Lung (tissue), 12 donors: ENCODE measurements around the gene BPIFA3. TPM values are rescaled to one million over a fixed set of nuclear protein-coding genes. Genes with fewer than 3 reads are reported as not detected.

Experiments used
- ATAC-seq: fragments of 200-7000 bp; cut with Tn5 transposase; one replicate; pipeline ENCODE4 v1.9.1; 2020; ENCODE audit warnings: moderate number of reproducible peaks; ENCODE audit not compliant: insufficient read depth, low FRiP score
- DNase-seq, 3 donors: peaks; one replicate each; pipeline ENCODE4 v3.0.0-alpha.2; 2013 to 2017
- H3K27ac ChIP-seq, 2 donors: one replicate each; pipeline ENCODE4 v1.5.1; 2013; ENCODE audit warnings: mild to moderate bottlenecking in 2 of 2, moderate library complexity in 2 of 2, control low read depth in 1 of 2, inconsistent platforms in 1 of 2, low read depth in 1 of 2, low read length in 1 of 2
- H3K27me3 ChIP-seq, 3 donors: one replicate each; pipeline ENCODE4 v1.5.1; 2013; ENCODE audit warnings: low read length in 2 of 3; ENCODE audit not compliant: control insufficient read depth in 3 of 3, insufficient read depth in 3 of 3
- H3K36me3 ChIP-seq, 4 donors: one replicate each; pipeline ENCODE4 v1.5.1; 2013; ENCODE audit warnings: low read length in 4 of 4, mild to moderate bottlenecking in 1 of 4, moderate library complexity in 1 of 4; ENCODE audit not compliant: control insufficient read depth in 4 of 4, insufficient read depth in 4 of 4
- H3K4me1 ChIP-seq, 5 donors: one replicate each; pipeline ENCODE4 v1.5.1; 2013; ENCODE audit warnings: low read length in 5 of 5, mild to moderate bottlenecking in 2 of 5, moderate library complexity in 1 of 5; ENCODE audit not compliant: control insufficient read depth in 5 of 5, insufficient read depth in 5 of 5
- H3K4me3 ChIP-seq: one replicate; pipeline ENCODE4 v1.5.1; 2013; ENCODE audit warnings: mild to moderate bottlenecking, control low read depth, moderate library complexity
- H3K9ac ChIP-seq, 2 donors: one replicate each; pipeline ENCODE4 v1.5.1; 2013; ENCODE audit warnings: low read length in 2 of 2, control low read depth in 1 of 2; ENCODE audit not compliant: insufficient read depth in 1 of 2
- H3K9me3 ChIP-seq, 4 donors: one replicate each; pipeline ENCODE4 v1.5.1; 2013; ENCODE audit warnings: low read length in 3 of 4, mild to moderate bottlenecking in 1 of 4, moderate library complexity in 1 of 4; ENCODE audit not compliant: control insufficient read depth in 4 of 4, insufficient read depth in 3 of 4
- WGBS, 2 donors: extraction: QIAGEN DNeasy Blood & Tissue Kit; methylation state at CpG; one replicate each; pipeline ENCODE4 v1.1.7; 2013; 5-methylcytosine and 5-hydroxymethylcytosine counted together
- polyA plus RNA-seq, 2 donors: library from polyadenylated mRNA; stranded (reverse); fragments of 200-250 nt; gene quantifications; one replicate each; pipeline ENCODE4 v1.2.1, GENCODE V29; 2013
- total RNA-seq, 2 donors: library from RNA; depleted of rRNA in 1 of 2; stranded (reverse); fragments of >200 nt in 1 of 2; gene quantifications; one replicate each; pipeline ENCODE4 v1.2.1, GENCODE V29; 2014 to 2021
- TF ChIP-seq, protein P1 (sequence below): IDR thresholded peaks from 2 replicates; pipeline ENCODE4 v1.5.1; 2012; ENCODE audit warnings: mild to moderate bottlenecking; ENCODE audit errors: control extremely low read depth, extremely low read depth
- donor health status: control.
- donor health status: control.
- donor health status: Bipolar disorder and iron deficiency.
- donor health status: healthy.
- donor health status: DM: yes; HTN: yes; CAD: no.

BPIFA3 gene
- total and polyA plus RNA-seq, 4 donors, result not detected

DNA sequence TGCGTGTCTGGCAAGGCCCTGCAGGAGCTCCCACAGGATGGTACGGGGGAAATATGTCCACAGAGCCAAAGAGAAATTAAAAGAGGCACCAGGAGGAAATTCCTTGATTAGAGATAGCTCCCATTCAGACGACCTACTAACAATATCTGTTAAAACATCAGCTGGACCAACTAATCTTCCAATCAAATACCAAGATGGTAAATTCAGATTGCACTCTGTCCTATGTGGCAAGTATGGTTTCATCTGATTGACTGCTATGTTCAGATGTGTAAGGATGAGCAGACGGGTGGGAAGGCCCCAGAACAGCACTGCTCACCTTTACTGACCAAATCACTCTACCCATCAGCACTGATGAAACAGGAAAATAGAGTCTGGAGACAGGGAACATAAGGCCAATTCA lies 29.7 kb upstream of the BPIFA3 start:
- DNase-seq, result no peak
- WGBS, 2 donors, result 81 to 83% methylated on average over 4 of the region's 4 CpGs
- Histone ChIP-seq H3K36me3 (no peaks in the 10 kb centered on the region), H3K9ac (no peak overlapping the region), H3K4me3 (no peak overlapping the region), H3K9me3 (peaks cover 0 to 5% (median 1%) of the 10 kb centered on the region in 4 donors), H3K27ac (no peak overlapping the region), H3K4me1 (peaks cover 0 to 11% (median 0%) of the 10 kb centered on the region in 5 donors), H3K27me3 (no peaks in the 10 kb centered on the region)
- TF ChIP-seq, protein P1, sequence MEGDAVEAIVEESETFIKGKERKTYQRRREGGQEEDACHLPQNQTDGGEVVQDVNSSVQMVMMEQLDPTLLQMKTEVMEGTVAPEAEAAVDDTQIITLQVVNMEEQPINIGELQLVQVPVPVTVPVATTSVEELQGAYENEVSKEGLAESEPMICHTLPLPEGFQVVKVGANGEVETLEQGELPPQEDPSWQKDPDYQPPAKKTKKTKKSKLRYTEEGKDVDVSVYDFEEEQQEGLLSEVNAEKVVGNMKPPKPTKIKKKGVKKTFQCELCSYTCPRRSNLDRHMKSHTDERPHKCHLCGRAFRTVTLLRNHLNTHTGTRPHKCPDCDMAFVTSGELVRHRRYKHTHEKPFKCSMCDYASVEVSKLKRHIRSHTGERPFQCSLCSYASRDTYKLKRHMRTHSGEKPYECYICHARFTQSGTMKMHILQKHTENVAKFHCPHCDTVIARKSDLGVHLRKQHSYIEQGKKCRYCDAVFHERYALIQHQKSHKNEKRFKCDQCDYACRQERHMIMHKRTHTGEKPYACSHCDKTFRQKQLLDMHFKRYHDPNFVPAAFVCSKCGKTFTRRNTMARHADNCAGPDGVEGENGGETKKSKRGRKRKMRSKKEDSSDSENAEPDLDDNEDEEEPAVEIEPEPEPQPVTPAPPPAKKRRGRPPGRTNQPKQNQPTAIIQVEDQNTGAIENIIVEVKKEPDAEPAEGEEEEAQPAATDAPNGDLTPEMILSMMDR, result no peak
- ATAC-seq, result no peak

DNA sequence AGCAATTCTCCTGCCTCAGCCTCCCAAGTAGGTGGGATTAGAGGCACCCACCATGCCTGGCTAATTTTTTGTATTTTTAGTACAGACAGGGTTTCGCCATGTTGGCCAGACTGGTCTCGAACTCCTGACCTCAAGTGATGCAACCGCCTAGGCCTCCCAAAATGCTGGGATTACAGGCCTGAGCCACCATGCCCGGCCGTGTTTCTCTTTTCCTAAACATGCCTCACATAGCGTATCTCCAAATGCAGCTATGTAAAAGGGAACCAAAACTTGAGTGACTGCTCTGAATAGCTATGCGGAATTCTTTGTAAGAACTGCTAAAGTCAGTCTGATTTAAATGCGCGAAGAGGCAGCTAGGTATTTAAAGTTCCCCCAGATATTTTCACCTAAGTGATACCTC lies 28.7 kb upstream of the BPIFA3 start:
- H3K36me3 ChIP-seq, result no peaks in the 10 kb centered on the region
- ATAC-seq (no peak), DNase-seq (no peak)
- peaks cover 0 to 1% (median 0%) of the 10 kb centered on the region in 4 donors for H3K9me3 ChIP-seq
- 83 to 86% methylated on average over 9 of the region's 9 CpGs for WGBS, 2 donors
- H3K27ac ChIP-seq, result no peak overlapping the region
- H3K4me3 ChIP-seq, result no peak overlapping the region
- no peak overlapping the region for H3K9ac ChIP-seq
- H3K4me1 ChIP-seq, result peaks cover 0 to 13% (median 0%) of the 10 kb centered on the region in 5 donors
- no peaks in the 10 kb centered on the region for H3K27me3 ChIP-seq
- TF ChIP-seq, protein P1, result no peak

DNA sequence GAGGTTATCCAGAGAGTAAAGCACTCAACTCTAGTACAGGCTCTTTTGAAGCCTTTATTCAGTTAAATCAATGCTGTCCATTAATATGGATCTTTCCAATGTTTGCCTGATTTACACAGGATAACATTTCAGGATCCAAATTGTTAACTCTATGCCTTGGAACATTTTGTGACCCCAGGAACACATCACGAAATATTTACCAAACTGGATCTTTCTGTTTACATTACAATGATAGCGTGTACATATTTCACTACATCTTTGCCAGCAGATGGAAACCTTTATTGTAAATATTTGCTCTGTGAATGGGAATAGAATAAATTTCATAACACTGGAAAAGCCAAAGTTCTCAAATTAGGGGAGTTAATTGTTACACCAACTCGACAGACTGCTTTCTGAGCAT lies 25.7 kb upstream of the BPIFA3 start:
- H3K4me1 ChIP-seq, result peaks cover 0 to 13% (median 0%) of the 10 kb centered on the region in 5 donors
- no peak overlapping the region for H3K9ac ChIP-seq
- H3K4me3 ChIP-seq, result no peak overlapping the region
- WGBS, 2 donors, result 26 to 59% methylated on average over 3 of the region's 3 CpGs
- no peak overlapping the region for H3K27ac ChIP-seq
- ATAC-seq (no peak), DNase-seq (peak in 2 of 3 donors; percentile 11 to 40)
- TF ChIP-seq, protein P1, result no peak
- H3K9me3 ChIP-seq, result no peaks in the 10 kb centered on the region
- no peaks in the 10 kb centered on the region for H3K36me3 ChIP-seq
- H3K27me3 ChIP-seq, result no peaks in the 10 kb centered on the region

DNA sequence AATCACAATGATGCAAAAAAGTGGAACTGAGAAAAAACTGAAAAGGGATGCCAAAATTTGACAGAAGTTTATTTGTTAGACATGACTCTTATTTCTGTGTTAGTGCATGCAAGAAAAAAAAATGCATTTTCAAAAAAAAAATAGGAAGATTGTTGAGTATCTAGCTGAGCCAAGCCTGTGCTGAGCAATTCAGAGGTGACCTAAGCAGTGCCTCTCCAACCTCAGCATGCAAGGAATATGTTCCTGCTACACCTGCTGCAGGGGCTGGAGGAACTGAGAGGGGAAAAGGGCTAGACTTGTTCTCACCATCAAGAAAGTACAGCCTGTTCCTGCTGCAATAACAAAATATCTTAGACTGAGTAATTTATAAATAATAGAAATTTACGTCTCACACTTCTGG lies 25.2 kb upstream of the BPIFA3 start:
- TF ChIP-seq, protein P1, result no peak
- H3K9me3 ChIP-seq, result no peaks in the 10 kb centered on the region
- no peak overlapping the region for H3K9ac ChIP-seq
- H3K4me1 ChIP-seq, result peaks cover 0 to 13% (median 0%) of the 10 kb centered on the region in 5 donors
- no peak overlapping the region for H3K4me3 ChIP-seq
- WGBS, 2 donors, result 60 to 90% methylated on average over 1 of the region's 1 CpG
- ATAC-seq (no peak), DNase-seq (no peak)
- H3K27ac ChIP-seq, result no peak overlapping the region
- H3K36me3 ChIP-seq, result no peaks in the 10 kb centered on the region
- H3K27me3 ChIP-seq, result no peaks in the 10 kb centered on the region
